Mesendoderm (in vitro differentiated cells): ENCODE measurements around the gene EPN1. TPM values are rescaled to one million over a fixed set of nuclear protein-coding genes. Genes with fewer than 3 reads are reported as not detected.

Experiments
- DNase-seq: peaks from one replicate; pipeline ENCODE4 v3.0.0; 2013
- H2AK5ac ChIP-seq: 2 replicates; pipeline ENCODE4 v1.6.1; 2013; ENCODE audit warnings: low read length, inconsistent platforms
- H2BK120ac ChIP-seq: 2 replicates; pipeline ENCODE4 v1.6.1; 2013; ENCODE audit warnings: low read depth, mild to moderate bottlenecking, low read length, moderate library complexity, mixed read lengths
- H2BK15ac ChIP-seq: replicated peaks from 2 replicates; pipeline ENCODE4 v1.6.1; 2013; ENCODE audit warnings: low read depth, mild to moderate bottlenecking, moderate library complexity
- H2BK5ac ChIP-seq: 2 replicates; pipeline ENCODE4 v1.6.1; 2013; ENCODE audit warnings: low read length, inconsistent platforms
- H3K18ac ChIP-seq: 2 replicates; pipeline ENCODE4 v1.6.1; 2013; ENCODE audit warnings: mild to moderate bottlenecking, low read length, mixed read lengths
- H3K23ac ChIP-seq: one replicate; pipeline ENCODE4 v1.6.1; 2013; ENCODE audit warnings: low read length
- H3K27ac ChIP-seq: 2 replicates; pipeline ENCODE4 v1.5.1; 2013; ENCODE audit warnings: low read depth, mild to moderate bottlenecking, inconsistent platforms, low read length, moderate library complexity
- H3K27me3 ChIP-seq: 2 replicates; pipeline ENCODE4 v1.6.1; 2013; ENCODE audit warnings: low read length, control low read depth, mild to moderate bottlenecking, inconsistent platforms; ENCODE audit not compliant: insufficient read depth, poor library complexity
- H3K36me3 ChIP-seq: 2 replicates; pipeline ENCODE4 v1.6.1; 2013; ENCODE audit warnings: low read length, inconsistent platforms; ENCODE audit not compliant: control insufficient read depth, insufficient read depth
- H3K4ac ChIP-seq: one replicate; pipeline ENCODE4 v1.6.1; 2013; ENCODE audit warnings: low read depth, mild to moderate bottlenecking, low read length, moderate library complexity
- H3K4me1 ChIP-seq: 2 replicates; pipeline ENCODE4 v1.6.1; 2013; ENCODE audit warnings: low read depth, low read length, inconsistent platforms; ENCODE audit not compliant: control insufficient read depth
- H3K4me2 ChIP-seq: 2 replicates; pipeline ENCODE4 v1.6.1; 2013; ENCODE audit warnings: low read length
- H3K4me3 ChIP-seq: 2 replicates; pipeline ENCODE4 v1.5.1; 2013; ENCODE audit warnings: mild to moderate bottlenecking, low read length
- H3K56ac ChIP-seq: one replicate; pipeline ENCODE4 v1.6.1; 2013; ENCODE audit warnings: low read length
- H3K79me1 ChIP-seq: 2 replicates; pipeline ENCODE4 v1.6.1; 2013; ENCODE audit warnings: low read length, inconsistent platforms
- H3K79me2 ChIP-seq: 2 replicates; pipeline ENCODE4 v1.6.1; 2013; ENCODE audit warnings: mild to moderate bottlenecking, low read length; ENCODE audit not compliant: control insufficient read depth, insufficient read depth
- H3K9ac ChIP-seq: 2 replicates; pipeline ENCODE4 v1.6.1; 2013; ENCODE audit warnings: low read length, inconsistent platforms
- H4K5ac ChIP-seq: one replicate; pipeline ENCODE4 v1.6.1; 2013; ENCODE audit warnings: low read length
- H4K8ac ChIP-seq: one replicate; pipeline ENCODE4 v1.6.1; 2013; ENCODE audit warnings: low read depth, mild to moderate bottlenecking, control low read depth, low read length, moderate library complexity
- WGBS: extraction: QIAGEN DNeasy Blood & Tissue Kit; methylation state at CpG from one replicate; pipeline ENCODE4 v1.1.7; 2013; ENCODE audit warnings: low lambda C conversion rate, missing lambda C conversion rate; ENCODE audit not compliant: insufficient coverage; ENCODE audit errors: extremely low coverage; 5-methylcytosine and 5-hydroxymethylcytosine counted together
- polyA plus RNA-seq, 2 experiments: library from polyadenylated mRNA; stranded (reverse); fragments of 200-250 nt; gene quantifications; one replicate each; pipeline ENCODE4 v1.2.3, GENCODE V29; 2013

EPN1 gene
- polyA plus RNA-seq (2013, experiment 1 of 2) = 112 TPM
- 114 TPM for polyA plus RNA-seq (2013, experiment 2 of 2)

- Histone ChIP-seq H3K79me1 (peaks cover 23% of the 10 kb centered on the region), H2BK5ac (no peak within 1 kb of the TSS), H4K5ac (no peak within 1 kb of the TSS), H3K27me3 (no peaks in the 10 kb centered on the region), H3K4me3 (peak within 1 kb of the TSS; percentile 82), H2BK120ac (no peak within 1 kb of the TSS), H2BK15ac (no peak within 1 kb of the TSS), H2AK5ac (no peak within 1 kb of the TSS), H3K4ac (no peak within 1 kb of the TSS), H3K18ac (peak within 1 kb of the TSS; percentile 35), H3K23ac (no peak within 1 kb of the TSS), H3K79me2 (peaks cover 50% of the 10 kb centered on the region), H3K4me2 (peak within 1 kb of the TSS; percentile 95), H3K4me1 (peaks cover 2% of the 10 kb centered on the region), H3K9ac (peak within 1 kb of the TSS; percentile 89), H3K36me3 (peaks cover 5% of the 10 kb centered on the region), H4K8ac (no peak within 1 kb of the TSS), H3K27ac (peak within 1 kb of the TSS; percentile 29), H3K56ac (peak within 1 kb of the TSS; percentile 97)
- peak; percentile 98 for DNase-seq
- WGBS = no CpG with 5 or more reads among the region's 101 CpGs
Observed at GRCh38 chr19:55674841-55675660, at the start of gene EPN1. EPN1 (plus strand) TSS chr19:55675226; CDS start chr19:55678628, 3,402 bp downstream.

GRCh38 chr19:55626350-55626749 is 48.7 kb upstream of the EPN1 start:
- Histone ChIP-seq H3K4me3 (no peak overlapping the region), H3K4me2 (no peak overlapping the region), H2BK15ac (no peak overlapping the region), H2AK5ac (no peak overlapping the region), H3K9ac (no peak overlapping the region), H3K79me2 (no peaks in the 10 kb centered on the region), H3K18ac (no peak overlapping the region), H3K23ac (no peak overlapping the region), H3K4ac (no peak overlapping the region), H3K27ac (no peak overlapping the region), H3K4me1 (no peaks in the 10 kb centered on the region), H4K8ac (no peak overlapping the region), H3K36me3 (no peaks in the 10 kb centered on the region), H3K56ac (no peak overlapping the region), H2BK5ac (no peak overlapping the region), H2BK120ac (no peak overlapping the region), H4K5ac (no peak overlapping the region), H3K79me1 (peaks cover 3% of the 10 kb centered on the region), H3K27me3 (no peaks in the 10 kb centered on the region)
- no CpG with 5 or more reads among the region's 11 CpGs for WGBS
- no peak for DNase-seq

- Histone ChIP-seq H3K56ac (peak overlapping the region; percentile 65), H3K36me3 (no peaks in the 10 kb centered on the region), H4K8ac (no peak overlapping the region), H3K27ac (no peak overlapping the region), H3K79me2 (peaks cover 14% of the 10 kb centered on the region), H3K4ac (no peak overlapping the region), H3K18ac (no peak overlapping the region), H2BK120ac (no peak overlapping the region), H4K5ac (no peak overlapping the region), H2BK5ac (no peak overlapping the region), H2BK15ac (no peak overlapping the region), H3K4me1 (peaks cover 6% of the 10 kb centered on the region), H3K4me2 (no peak overlapping the region), H3K23ac (no peak overlapping the region), H2AK5ac (no peak overlapping the region), H3K4me3 (no peak overlapping the region), H3K27me3 (no peaks in the 10 kb centered on the region), H3K9ac (no peak overlapping the region), H3K79me1 (peaks cover 15% of the 10 kb centered on the region)
- no CpG with 5 or more reads among the region's 3 CpGs for WGBS
- peak; percentile 96 for DNase-seq
Observed at GRCh38 chr19:55632463-55632834, 42.6 kb upstream of the EPN1 start.

- no peak overlapping the region for H2AK5ac ChIP-seq
- no peak overlapping the region for H3K23ac ChIP-seq
- H3K27ac ChIP-seq = no peak overlapping the region
- H3K4me3 ChIP-seq = no peak overlapping the region
- H4K5ac ChIP-seq = peak overlapping the region; percentile 81
- H3K27me3 ChIP-seq = no peaks in the 10 kb centered on the region
- no peak overlapping the region for H3K4me2 ChIP-seq
- H3K9ac ChIP-seq = no peak overlapping the region
- no peak overlapping the region for H2BK120ac ChIP-seq
- H3K18ac ChIP-seq = no peak overlapping the region
- H3K56ac ChIP-seq = no peak overlapping the region
- H4K8ac ChIP-seq = no peak overlapping the region
- WGBS = no CpG with 5 or more reads among the region's 8 CpGs
- H3K79me1 ChIP-seq = peaks cover 18% of the 10 kb centered on the region
- no peak overlapping the region for H3K4ac ChIP-seq
- H2BK5ac ChIP-seq = no peak overlapping the region
- no peaks in the 10 kb centered on the region for H3K36me3 ChIP-seq
- H2BK15ac ChIP-seq = no peak overlapping the region
- DNase-seq = no peak
- H3K79me2 ChIP-seq = peaks cover 16% of the 10 kb centered on the region
- H3K4me1 ChIP-seq = peaks cover 6% of the 10 kb centered on the region
Observed at GRCh38 chr19:55633861-55634260, 41.2 kb upstream of the EPN1 start.

GRCh38 chr19:55635334-55635717 is 39.7 kb upstream of the EPN1 start:
- Histone ChIP-seq H4K5ac (no peak overlapping the region), H3K4me3 (peak overlapping the region; percentile 90), H2BK5ac (no peak overlapping the region), H3K9ac (peak overlapping the region; percentile 97), H3K4me2 (peak overlapping the region; percentile 97), H3K79me2 (peaks cover 16% of the 10 kb centered on the region), H3K36me3 (no peaks in the 10 kb centered on the region), H2BK15ac (no peak overlapping the region), H3K4ac (peak overlapping the region; percentile 75), H3K18ac (no peak overlapping the region), H3K23ac (no peak overlapping the region), H3K4me1 (peaks cover 8% of the 10 kb centered on the region), H2AK5ac (peak overlapping the region; percentile 4), H2BK120ac (no peak overlapping the region), H3K27ac (no peak overlapping the region), H3K56ac (peak overlapping the region; percentile 94), H3K27me3 (no peaks in the 10 kb centered on the region), H3K79me1 (peaks cover 18% of the 10 kb centered on the region), H4K8ac (no peak overlapping the region)
- no CpG with 5 or more reads among the region's 9 CpGs for WGBS
- no peak for DNase-seq
